Stimulated activated CD8-positive, alpha-beta memory T cell treated with anti-CD3 and anti-CD28 coated beads, Interleukin-12 subunit alpha, Interleukin-12 subunit beta, amount 100 ng/mL, for 4 hours (primary cell): Measurements from ENCODE around the gene E2F2.
A peak's percentile ranks its signal among the peaks of the same experiment; 100 is the strongest.
"Not testable (repeated sequence)": the region's sequence is repeated elsewhere in the genome, so short reads cannot be mapped to it uniquely, and the experiment has no call there.

Source experiments
- DNase-seq: peaks from one replicate; pipeline ENCODE4 v3.0.0-alpha.2; 2020; ENCODE audit warnings: low read depth

The E2F2 gene

DNA sequence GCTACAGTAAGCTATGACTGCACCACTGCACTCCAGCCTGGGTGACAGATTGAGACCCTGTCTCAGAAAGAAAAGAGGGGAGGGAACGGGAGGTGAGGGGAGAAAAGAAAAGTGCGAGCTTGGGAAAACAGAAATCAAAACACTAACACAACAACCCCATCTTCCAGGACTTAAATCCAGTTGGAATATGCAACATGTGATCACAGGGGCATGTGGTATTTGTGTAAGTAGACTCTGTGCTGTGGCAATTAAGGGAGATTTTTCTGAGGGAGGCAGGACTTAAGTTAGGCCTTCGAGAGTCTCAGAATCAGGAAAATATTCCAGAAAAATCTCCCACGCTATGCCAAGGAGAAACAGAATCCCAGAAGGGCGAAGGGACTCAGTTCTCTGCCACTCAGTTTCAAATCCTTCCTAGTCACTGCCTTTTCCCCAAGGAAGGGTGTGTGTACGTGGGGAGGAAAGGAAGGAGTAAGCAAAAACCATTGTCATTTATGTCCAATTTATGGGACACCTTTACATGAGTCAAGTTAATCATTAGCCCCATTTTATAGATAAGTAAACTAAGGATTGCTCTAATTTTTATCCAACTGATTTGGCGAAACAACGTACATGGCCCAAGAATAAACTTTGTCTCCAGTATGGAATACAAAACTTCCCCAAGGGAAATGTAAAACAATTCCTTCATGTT is 16.0 kb upstream of the E2F2 start:
- DNase-seq = no peak

DNA sequence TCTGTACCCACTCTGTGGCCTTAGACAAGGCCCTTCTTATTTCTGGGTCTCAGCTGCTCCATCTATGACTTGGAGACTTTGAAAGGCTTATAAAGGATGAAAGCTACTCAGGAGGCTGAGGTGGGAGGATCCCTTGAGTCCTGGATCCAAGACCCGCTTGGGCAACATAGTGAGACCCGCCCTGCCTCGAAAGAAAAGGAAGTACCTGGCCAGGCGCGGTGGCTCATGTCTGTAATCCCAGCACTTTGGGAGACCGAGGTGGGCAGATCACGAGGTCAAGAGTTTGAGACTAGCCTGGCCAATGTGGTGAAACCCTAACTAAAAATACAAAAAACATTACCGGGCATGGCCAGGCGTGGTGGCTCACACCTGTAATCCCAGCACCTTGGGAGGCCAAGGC is 14.8 kb upstream of the E2F2 start:
- DNase-seq = no peak

GRCh38 chr1:23544444-23545389 is 13.7 kb upstream of the E2F2 start:
- DNase-seq = no peak

DNA sequence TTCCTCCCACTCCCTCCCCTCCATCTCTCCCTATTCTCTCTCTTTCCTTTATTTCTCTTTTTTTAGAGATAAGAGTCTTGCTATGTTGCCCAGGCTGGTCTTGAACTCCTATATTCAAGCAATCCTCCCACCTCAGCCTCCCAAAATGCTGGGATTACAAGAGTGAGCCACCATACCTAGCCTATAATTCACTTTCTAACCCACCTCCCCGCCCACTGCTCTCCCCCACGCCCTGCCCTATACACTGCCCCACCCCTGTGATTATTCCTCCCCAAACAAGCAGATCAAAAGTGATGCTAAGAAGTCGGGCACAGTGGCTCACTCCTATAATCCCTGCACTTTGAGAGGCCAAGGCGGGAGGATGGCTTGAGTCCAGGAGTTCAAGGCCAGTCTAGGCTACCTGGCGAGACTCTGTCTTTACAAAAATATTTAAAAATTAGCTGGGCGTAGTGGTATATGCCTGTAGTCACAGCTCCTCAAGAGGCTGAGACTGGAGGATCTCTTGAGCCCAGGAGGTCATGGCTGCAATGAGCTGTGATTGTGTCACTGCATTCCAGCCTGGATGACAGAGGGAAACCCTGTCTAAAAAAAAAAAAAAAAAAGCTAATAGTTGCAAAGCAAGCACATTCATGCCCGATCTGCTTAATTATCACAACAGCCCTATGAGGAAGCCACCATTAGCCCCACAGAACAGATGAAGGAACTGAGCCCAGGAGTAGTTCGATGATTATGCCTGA is 12.8 kb upstream of the E2F2 start:
- DNase-seq = no peak

GRCh38 chr1:23542940-23543339 is 11.9 kb upstream of the E2F2 start:
- not testable (repeated sequence) for DNase-seq

GRCh38 chr1:23539698-23540266 is 8.7 kb upstream of the E2F2 start:
- peak; percentile 78 for DNase-seq

GRCh38 chr1:23537296-23537973 is 6.4 kb upstream of the E2F2 start:
- DNase-seq = no peak

DNA sequence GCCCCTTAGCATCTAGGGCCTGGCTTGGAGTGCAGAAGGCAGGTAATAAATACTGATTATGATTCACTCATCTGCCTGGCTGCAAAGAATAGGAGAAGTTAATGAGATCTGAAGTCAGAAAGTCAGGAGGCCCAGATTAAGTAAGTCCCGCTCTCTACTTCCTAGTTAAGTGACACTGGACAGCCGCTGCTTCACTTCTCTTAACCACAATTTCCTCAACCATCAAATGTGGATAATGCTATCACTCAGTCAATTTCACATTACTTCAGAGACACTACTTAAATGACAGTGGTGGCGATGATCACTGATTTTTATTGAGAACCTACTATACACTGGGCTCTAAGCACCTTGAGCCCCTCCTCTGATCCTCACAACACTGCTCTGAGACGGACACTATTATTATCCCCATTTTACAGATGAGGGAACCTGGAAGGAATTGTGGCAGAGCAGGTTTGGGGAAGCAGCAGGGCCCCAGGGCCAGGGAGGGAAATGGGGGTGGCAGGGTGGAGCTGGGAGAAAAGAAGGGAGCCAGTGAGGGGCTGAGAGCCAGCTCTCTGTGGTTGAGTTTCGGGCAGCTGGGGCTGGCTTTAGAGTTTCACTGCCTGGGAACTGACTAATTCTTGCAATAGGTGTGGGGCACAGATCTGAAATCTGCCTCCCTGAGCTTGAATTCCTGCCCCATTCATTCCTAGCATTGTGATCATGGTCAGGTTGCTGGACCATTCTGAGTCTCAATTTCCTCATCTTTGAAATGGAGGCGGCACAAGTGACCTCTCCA is 2.4 kb upstream of the E2F2 start:
- DNase-seq = no peak

DNA sequence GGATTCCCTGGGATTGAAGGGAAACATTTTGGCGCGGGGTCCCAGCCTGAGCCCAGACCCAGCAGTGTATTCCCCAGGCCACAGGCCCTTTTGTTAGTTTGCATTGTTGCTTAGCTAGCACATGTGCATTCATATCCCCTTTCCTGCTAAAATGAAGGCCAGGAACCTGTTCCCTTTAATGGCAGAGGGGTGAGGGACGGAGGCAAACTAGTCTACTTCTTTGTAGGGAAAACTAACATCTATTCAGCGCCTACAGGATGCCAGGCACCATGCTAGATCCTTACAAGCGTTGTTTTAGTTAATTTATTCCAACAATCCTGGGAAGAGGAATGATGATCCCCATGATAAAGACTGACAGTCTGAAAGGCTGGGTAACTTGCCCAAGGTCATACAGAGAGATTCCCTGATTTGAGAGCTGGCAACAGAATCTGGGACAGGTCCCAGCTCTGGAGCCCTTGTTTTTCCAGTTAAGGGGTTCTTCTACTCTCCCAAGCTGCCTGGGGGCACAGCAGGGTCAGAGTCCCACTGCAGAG is 595 bp upstream of the E2F2 start:
- DNase-seq = no peak

- no peak for DNase-seq
Observed at GRCh38 chr1:23530087-23530746, 816 bp downstream of the E2F2 start.

GRCh38 chr1:23529146-23530086 is 1.6 kb downstream of the E2F2 start:
- DNase-seq = no peak

- DNase-seq = peak; percentile 54
Observed at GRCh38 chr1:23528250-23528978, 2.6 kb downstream of the E2F2 start.

GRCh38 chr1:23527900-23528249 is 3.2 kb downstream of the E2F2 start:
- no peak for DNase-seq

GRCh38 chr1:23527366-23527765 is 3.7 kb downstream of the E2F2 start:
- DNase-seq = no peak

GRCh38 chr1:23526329-23527041 is 4.5 kb downstream of the E2F2 start:
- no peak for DNase-seq

DNA sequence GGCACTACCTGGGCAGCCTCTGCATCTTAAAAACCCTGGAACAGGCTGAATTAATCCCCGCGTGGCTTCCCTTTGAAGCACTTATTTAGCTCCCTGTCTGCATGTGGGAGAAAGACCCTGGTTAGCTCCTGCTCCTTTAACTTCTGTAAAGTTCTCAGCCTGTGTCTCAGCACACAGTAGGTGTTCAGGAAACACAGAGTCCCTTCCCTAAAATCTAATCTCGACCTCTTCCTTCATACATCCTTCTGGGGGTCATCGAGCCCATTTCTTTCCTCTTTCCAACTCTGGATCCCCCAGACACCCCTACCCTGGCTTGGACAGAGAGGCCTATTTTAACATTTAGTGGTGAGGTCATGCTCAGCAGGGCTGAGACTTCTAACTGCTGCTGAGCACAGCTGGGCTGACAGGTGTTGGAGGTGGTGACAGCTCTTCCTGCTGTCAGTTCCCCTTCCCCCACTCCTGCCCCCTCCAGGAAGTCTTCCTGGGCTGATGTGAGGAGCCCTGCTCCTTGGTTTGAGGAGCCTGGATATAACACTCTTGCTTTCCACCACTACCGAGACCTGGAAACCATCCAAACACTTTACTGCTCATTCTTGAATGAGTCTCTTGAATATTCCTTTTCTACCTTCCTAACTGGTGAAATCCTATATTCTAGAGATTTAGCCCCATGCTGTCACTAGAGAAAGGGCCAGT is 5.3 kb downstream of the E2F2 start:
- DNase-seq = no peak
